ENCODE measurements around the gene LOXL3. TPM values are rescaled to one million over a fixed set of nuclear protein-coding genes. Genes with fewer than 3 reads are reported as not detected.
"Not testable (repeated sequence)": the region's sequence is repeated elsewhere in the genome, so short reads cannot be mapped to it uniquely, and the experiment has no call there.

Gene LOXL3
- polyA plus RNA-seq, 1 donor, result 8.7 TPM

DNA sequence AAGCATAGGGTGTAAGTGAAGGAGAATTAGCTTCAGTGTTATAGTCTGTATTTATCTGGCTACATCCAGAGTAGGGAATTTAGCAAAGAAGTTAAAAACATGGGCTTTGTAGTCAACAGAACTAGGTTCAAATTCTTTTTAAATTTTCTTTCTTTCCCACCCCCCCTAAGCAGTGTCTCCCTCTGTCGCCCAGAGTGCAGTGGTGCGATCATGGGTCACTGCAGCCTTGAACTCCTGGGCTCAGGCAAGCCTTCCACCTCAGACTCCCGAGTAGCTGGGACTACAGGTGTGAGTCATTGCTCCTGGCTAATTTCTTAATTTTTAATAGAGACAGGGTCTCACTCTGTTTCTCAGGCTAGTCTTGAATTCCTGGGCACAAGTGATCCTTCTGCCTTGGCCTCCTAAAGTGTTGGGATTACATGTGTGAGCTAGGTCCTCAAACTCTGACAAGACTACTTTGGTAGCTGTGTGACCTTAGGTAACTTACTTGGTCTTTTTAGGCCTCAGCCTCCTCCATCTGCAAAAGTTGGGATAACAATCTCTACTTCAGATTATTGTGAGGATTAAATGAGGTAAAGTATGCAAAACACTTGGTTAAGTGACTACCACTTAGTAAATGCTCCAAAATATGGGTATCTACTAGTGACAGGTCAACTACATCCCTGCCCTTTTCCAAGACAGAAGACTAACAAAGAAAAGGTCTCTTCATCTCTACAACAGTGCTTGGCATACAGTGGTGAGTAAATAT lies 18.6 kb upstream of the LOXL3 start:
- no peak for DNase-seq (ENCODE audit: low read depth)

DNA sequence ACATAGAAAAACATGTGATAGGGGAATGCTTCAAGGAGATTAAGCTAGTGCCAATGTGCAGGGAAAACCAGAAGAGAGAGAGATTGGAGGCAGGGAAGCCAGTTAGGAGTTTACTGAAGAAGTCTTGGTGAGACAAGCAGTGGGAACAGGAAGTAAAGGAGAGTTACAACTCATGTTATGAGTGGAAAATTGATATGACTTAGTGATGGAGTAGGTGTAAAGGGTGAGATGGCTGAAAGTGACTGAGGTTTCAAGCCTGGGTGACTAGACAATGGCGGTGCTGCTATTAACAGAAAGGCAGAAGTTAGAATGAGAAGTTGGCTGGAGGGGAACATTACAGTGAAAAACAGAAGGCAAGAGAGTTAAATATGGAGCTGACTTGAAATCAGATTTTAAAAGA lies 17.3 kb upstream of the LOXL3 start:
- DNase-seq (ENCODE audit: low read depth), result no peak

DNA sequence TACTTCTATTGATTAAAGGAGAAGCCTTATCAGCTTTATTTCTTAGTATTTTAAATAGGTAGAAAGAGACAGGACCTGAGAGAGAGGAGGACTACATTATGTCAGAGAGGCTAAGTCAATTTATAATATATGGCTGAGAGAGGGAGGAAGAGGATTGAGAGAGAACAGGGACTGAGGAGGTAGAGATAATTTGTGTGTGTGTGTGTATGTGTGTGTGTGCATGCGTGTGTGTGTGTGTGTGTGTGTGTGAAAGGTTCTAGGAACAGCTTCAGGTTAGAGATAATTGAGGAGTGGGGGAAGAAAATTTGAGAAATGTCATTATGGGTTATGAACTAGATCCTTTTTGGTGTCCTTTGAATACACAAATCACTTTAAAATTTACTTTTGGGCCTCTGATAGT lies 15.9 kb upstream of the LOXL3 start:
- DNase-seq (ENCODE audit: low read depth), result no peak

DNA sequence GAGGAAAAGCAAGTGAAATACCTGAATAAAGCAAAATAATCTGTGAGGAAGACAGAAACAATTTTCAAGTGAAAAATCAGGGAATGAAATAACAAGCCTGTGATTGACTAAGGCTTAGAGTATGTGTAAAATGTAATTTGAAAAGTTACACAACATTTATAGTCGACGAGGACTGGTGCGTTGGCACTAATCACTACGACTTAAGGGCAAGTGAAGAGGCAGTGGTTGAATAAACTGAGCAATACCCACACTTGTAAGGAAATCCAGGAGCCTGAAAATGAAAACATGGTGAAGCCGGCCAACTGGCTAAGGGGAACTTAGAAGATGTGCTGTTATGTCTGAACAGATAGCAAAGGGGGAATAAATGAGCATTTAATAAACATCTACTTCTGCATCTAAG lies 14.1 kb upstream of the LOXL3 start:
- DNase-seq (ENCODE audit: low read depth), result no peak

DNA sequence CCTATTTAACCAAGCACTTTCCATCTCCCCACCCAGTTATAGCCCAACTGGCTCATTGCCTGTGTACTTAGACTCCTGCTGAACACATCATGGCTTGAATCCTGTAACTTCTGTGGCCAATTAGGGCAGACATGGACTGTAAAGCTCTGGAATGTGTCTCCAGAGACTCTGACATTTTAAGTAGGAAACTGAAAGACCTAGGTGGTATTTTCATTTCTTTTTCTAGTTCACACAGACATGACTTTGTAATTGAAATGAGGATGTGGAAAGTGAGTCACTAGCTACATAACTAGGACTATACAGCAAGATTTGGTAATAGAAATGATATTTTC lies 13.0 kb upstream of the LOXL3 start:
- no peak for DNase-seq (ENCODE audit: low read depth)

DNA sequence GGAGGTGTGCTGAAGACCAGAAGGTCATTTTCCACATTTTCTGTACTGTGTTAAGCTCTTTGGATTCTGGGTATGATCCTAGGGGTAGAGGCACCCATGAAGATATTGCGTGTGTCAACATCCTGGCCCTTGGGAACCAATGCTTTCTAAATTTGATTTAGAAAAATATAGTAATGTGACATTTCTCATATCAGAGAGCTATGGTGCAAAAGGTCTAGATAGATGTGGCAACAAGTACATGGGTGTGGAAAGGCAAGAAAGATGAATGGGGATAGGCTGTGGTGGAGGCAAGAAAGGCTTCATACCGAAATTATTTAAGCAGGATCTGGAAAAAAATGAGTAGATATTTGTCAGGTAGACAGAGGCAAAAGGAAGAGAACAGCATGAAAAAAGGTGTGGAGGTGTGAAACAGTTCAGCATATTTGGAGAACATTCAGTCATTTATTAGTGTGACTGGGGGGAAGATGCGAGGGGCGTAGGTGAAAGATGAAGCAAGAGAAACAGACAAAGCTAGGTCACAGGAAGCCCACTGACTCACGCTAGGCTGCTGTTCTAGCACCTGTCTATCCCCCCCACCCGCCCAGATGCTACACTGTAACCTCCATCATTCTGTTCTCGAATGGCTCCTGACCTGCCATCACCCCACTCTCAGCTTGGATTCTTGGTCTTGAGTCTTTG lies 12.5 kb upstream of the LOXL3 start:
- DNase-seq (ENCODE audit: low read depth), result no peak

DNA sequence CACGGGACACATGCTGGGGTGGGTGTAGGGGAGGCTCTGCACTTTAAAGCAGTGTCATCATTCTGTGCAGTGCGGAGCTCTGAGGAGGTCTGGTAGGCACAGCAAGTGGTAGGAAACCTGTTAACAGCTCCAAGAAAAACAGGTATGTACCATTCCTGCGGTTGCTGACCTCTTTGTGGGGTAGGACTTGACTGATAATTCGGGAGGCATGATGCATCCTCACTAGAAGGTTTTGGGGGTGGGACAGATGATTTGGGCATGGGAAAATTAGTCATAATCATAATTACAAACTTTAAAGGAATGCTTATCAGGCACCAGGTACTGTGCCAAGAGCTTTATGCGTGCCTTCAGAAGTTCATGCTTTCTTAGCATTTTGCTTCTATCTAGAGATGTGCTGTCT lies 10.5 kb upstream of the LOXL3 start:
- DNase-seq (ENCODE audit: low read depth), result no peak

DNA sequence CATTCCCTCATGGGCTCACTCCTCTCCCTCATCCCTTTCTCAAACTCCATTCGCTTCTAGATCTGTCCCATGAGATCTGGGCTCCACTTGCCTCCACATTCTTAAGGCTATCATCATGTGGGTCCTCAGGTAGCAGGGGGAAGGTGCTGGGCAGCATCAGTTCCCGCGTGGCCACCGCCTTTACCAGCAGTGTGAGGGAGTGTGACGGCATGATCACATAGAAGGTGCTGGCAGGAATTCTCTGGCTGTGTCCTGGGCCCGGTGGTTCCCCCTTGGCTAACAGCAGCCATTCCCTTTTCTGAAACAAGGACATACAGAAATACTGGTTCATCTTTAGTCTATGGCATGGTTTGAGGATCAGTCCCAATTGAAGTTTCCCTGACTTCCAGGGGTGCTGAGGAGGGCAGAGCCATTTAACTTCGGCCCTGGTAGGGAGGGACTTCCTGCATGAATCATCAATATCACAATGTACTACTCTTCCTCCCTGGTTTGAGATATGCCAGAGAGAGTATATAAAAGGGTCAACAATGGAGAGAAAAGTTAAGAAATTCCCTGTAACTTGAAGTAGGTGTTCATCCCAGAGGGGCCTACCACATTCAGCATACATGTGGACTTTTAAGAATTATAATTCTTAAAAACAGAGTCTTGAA lies 8.5 kb upstream of the LOXL3 start:
- DNase-seq (ENCODE audit: low read depth), result no peak

DNA sequence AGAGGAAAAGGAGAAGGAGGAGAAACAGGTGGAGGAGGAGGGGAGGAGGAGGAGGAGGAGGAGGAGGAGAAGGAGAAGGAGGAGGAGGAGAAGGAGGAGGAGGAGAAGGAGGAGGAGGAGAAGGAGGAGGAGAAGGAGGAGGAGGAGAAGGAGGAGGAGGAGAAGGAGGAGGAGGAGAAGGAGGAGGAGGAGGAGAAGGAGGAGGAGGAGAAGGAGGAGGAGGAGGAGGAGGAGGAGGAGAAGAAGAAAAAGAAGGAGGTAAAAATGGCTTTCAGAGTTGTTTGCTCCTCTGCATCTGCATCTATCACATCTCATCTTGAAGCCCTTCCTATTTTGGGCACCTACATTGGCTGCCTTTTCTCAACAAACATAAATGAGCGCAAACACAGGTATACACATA lies 7.3 kb upstream of the LOXL3 start:
- not testable (repeated sequence) for DNase-seq (ENCODE audit: low read depth)

DNA sequence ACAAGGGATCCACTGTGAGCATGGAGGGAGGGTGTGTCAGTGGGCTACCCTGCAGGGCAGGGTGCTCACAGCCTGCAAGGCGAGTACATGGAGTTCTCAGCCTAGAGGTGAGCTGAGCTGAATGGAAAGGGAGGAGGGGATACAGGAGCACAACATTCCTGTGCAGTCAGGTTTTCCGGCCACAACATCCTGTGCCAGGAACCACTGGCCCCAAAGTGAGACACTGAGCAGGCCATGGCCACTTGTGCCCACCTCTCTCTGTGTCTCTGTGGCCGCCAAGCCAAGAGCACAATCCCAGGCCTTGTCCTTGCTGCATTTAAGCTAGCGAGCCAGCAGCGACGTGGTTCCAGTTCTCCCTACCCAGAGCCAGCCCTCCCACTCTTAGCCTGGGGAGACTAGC lies 6.8 kb upstream of the LOXL3 start:
- DNase-seq (ENCODE audit: low read depth), result no peak

DNA sequence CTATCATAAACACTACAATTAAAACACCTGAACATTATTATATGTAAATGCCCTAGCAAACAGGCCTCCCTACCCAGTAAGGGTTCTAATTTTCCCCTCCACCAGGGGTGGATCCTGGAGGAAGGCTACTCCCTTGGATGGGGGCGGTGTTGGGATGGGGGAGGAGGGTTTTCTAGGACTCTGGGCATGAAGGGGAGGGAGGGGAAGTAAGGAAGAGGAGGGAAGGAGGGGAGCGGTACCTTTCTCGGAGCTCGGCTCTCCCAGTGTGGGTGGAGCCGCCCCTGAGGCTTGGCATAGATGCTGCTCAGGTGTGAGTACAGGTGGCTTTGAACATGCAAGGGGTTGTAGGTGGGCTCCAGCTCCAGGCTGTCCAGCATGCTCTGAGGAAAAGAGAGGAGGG lies 6.2 kb upstream of the LOXL3 start:
- no peak for DNase-seq (ENCODE audit: low read depth)

DNA sequence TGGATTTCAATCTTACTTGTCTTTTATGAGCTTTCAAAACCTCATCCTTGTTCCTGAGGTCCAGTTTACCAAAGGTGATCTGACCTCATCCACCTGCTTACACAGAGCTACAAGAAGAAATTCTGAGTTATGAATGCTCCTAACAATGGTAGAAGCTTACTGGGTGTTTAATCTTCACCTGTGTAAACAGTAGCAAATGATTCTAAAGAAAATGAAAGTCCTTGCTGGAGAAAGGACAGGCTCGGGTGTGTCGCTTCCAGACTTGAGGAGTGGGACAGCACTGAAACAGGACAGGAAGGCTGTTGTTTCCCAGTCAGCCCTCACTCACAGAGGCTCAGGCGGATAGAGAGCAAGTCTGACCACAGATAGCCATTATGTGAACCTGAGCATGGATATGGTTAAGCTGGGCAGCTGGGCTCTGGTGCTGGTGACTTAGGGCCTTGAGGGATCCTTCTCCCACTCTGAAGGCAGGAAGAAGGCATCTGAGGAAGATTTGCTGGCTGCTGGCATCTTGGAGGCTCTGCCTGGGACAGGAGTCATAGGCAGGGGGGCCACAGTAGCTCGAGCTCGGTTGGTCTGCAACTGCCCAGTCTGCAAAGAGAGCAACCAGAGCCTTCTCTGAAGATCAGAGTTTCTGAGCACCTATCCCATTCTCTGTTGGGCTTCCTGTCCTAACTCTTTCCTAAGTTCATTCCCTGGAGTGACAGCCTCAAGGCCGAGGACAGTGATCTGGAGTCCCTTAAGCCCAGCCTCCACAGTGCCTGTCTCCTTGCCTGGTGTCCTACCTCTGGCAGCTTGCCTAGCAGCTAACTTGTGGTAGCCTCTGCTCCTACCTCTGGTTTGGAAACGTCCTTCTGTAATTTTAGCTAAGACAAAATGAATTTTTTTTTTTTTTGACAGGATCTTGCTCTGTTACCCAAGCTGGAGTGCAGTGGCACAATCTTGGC lies 4.8 kb upstream of the LOXL3 start:
- no peak for DNase-seq (ENCODE audit: low read depth)

DNA sequence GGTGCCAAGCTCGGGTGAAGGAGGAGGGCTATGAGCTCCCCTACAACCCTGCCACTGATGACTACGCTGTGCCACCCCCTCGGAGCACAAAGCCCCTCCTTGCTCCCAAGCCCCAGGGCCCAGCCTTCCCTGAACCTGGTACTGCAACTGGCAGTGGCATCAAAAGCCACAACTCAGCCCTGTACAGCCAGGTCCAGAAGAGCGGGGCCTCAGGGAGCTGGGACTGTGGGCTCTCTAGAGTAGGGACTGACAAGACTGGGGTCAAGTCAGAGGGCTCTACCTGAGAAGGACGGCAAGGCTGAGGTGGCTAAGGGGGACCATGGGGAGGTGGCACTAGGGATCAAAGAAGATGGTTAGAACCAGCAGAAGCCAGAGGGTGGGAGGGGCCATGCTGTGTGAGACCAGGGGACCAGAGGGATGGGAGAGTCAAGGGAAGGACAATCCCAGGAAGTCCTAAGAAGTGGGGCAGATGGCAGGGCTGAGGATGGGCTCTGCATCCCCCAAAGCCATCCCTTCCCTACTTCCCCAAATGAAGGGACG lies 3.2 kb upstream of the LOXL3 start:
- DNase-seq (ENCODE audit: low read depth), result no peak

DNA sequence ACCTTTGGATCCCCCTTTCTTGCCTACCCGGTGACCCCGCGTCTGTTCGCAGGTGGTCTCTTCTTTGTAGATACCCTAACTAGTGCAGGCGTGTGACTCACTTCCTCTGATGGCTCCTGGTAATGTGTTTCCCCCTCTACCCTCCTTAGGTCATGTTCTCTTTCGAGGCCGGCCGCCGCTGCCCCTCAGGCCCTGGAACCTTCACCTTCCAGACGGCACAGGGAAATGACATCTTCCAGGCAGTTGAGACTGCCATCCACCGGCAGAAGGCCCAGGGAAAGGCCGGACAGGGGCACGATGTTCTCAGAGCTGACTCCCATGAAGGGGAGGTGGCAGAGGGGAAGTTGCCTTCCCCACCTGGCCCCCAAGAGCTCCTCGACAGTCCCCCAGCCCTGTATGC lies 2.4 kb upstream of the LOXL3 start:
- DNase-seq (ENCODE audit: low read depth), result no peak

DNA sequence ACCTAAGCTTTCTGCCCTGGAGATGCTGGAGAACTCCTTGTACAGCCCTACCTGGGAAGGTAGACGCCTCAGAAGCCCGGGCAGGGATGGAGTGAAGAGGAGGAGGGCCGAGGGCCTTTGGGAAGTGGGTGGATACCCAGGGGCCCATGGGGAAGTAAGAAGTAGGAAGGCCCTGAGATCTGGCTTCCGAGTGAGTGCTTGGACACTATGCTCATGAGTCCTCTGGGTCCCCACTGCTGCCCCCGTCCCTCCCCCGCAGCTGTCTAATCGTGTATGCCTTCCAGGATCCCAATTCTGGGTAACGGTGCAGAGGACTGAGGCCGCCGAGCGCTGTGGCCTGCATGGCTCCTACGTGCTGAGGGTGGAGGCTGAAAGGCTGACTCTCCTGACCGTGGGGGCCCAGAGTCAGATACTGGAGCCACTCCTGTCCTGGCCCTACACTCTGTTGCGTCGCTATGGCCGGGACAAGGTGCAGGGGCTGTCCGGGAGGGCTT lies 1.9 kb upstream of the LOXL3 start:
- DNase-seq (ENCODE audit: low read depth), result no peak

DNA sequence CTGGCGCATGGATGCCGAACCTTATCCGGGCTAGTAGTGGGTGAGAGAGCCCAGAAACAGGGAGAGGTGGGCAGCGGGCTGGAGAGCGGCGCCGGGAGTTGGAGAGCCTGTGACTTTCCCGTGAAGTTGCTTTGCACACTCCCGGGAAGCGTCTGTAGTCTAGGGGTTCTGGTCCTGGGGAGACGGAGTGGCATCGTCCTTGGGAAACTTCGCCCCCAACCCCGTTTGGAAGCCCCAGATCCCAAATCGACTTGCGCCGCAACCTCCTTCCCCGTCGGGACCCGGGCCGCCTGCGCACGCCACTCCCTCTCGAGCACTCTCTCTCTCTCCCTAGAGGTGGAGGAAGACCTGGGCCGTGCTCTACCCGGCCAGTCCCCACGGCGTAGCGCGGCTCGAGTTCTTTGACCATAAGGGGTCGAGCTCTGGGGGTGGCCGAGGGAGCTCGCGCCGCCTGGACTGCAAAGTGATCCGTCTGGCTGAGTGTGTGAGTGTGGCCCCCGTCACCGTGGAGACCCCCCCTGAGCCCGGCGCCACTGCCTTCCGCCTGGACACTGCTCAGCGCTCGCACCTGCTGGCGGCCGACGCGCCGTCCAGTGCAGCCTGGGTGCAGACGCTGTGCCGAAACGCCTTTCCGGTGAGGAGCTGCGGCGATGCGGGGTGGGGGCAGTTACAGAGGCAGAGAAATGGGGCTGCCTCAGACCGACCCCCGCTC lies 1.2 kb upstream of the LOXL3 start:
- no peak for DNase-seq (ENCODE audit: low read depth)

DNA sequence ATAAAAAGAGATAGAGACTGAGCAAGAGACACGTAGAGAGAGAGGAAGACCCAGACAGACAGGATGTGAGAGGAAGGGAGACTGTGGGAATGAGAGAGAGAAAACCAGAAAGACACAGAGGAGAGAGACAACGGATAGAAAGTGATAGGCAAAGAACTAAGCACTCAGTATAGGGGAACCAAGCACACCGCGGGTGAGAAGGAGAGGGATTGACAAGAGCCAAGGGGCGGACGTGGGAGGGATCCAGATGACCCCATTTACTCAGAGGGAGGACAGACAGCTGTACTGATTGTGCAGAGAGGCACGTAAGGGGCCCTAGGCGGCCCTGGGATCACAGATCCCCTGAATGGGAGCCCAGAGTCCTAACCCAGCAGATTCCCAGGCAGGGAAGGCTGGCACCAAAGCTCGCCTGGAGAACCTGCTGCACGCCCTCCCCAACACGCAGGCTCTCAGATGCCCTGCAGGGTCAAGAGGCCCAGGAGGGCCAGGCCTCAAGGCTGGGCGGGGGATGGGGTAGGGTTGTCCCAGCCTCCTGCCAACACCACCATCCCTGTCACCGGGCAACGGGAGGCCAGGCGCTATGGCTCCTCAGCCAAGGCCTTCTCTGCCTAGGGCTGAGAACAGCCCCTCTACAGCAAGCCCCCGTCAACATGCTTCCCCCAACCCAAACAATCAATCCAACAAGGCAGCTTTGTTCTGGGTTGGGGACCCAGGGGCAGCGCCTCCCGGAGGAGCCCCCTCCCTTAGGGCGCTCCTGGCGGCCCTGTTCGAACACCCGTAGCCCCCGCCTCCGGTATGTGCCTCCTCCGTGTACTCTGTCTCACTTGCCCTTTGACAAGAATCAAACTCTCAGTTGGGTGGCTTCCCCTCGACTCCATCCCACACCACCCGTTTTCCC lies 579 bp downstream of the LOXL3 start:
- no peak for DNase-seq (ENCODE audit: low read depth)

DNA sequence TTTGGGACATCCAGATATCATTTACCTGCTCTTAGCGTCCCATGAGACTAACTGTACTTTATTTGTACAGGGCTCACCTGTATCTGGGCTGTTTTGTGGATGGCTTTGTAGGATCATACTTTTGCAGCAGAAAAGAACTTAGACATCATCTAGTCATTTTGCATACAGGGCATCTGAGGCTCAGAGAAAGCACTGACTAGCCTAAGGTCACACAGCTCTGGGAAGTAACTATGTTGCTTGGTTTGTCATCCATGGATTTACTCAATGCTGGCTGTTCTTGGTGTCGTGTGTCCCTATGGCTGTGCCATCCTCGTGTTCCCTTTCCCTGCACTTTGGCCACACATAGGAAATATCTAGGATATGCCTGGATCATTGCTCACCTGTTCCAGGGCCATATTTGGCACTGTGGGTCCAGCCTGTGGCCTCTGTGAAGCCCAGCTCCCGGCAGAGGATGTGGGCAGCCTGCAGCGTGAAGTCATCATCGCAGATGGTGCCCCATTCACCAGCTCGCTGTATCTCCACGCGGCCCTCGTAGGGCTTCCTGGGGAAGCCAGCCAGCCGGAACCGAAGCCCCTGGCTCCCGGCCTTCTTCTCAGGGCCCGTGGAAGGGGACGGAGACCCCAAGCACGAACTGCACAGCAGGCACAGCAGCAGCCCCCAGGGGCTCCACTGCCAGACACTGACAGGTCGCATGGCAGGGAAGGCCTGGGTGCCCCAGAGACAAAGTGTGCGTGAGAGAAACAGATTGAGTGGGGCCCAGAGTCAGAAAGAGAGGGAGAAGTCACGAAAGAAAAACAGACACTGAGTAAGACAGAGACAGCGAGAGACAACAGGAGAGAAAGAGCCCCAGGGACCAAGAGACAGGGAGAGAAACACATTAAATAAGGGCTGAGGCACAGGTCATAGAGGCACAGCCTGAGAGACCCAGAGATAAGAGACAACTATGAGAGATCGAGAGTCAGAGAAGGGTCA lies 1.5 kb downstream of the LOXL3 start:
- DNase-seq (ENCODE audit: low read depth), result no peak

DNA sequence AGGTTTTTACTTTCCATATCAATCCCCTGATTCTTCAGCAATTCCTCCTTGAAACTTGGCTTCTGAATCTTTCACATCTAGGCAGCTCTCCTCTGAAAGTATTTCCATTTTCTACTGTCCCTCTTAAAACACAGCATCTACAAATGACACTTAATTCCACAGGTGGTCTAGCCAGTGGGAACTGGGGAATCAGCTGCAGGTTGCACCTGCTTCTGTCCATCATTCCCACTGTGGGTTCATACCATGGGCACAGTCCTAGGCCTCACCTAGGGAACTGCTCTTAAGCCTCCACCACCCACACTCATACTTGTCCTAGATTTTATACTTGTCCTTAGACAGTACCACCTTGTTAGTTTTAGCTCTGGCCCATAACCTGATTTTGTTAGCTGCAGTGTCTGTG lies 2.2 kb downstream of the LOXL3 start:
- no peak for DNase-seq (ENCODE audit: low read depth)

Measured in forelimb muscle (tissue), 1 donor.